ENCODE data around the gene CYFIP1. TPM values are rescaled to one million over a fixed set of nuclear protein-coding genes. Genes with fewer than 3 reads are reported as not detected.

The CYFIP1 gene
- total and polyA plus RNA-seq, 7 donors: 45.0 to 99.6 (median 69.8) TPM

GRCh38 chr15:22861161-22861560 is 119.0 kb downstream of the CYFIP1 start:
- TF ChIP-seq EP300 (IDR thresholded peaks at IDR 0.05) (no peak), POLR2A (IDR thresholded peaks at IDR 0.05) (no peak), POLR2AphosphoS5 (IDR thresholded peaks at IDR 0.05) (no peak)
- TF ChIP-seq, protein P1, sequence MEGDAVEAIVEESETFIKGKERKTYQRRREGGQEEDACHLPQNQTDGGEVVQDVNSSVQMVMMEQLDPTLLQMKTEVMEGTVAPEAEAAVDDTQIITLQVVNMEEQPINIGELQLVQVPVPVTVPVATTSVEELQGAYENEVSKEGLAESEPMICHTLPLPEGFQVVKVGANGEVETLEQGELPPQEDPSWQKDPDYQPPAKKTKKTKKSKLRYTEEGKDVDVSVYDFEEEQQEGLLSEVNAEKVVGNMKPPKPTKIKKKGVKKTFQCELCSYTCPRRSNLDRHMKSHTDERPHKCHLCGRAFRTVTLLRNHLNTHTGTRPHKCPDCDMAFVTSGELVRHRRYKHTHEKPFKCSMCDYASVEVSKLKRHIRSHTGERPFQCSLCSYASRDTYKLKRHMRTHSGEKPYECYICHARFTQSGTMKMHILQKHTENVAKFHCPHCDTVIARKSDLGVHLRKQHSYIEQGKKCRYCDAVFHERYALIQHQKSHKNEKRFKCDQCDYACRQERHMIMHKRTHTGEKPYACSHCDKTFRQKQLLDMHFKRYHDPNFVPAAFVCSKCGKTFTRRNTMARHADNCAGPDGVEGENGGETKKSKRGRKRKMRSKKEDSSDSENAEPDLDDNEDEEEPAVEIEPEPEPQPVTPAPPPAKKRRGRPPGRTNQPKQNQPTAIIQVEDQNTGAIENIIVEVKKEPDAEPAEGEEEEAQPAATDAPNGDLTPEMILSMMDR (IDR thresholded peaks at IDR 0.05): no peak
- no peak for DNase-seq
- Histone ChIP-seq H3K4me1 (no peaks in the 10 kb centered on the region), H3K4me3 (no peak overlapping the region), H3K9me3 (no peaks in the 10 kb centered on the region), H3K36me3 (peaks cover 4 to 78% (median 9%) of the 10 kb centered on the region in 4 donors), H3K27me3 (no peaks in the 10 kb centered on the region), H3K27ac (no peak overlapping the region)
- 75 to 87% methylated on average over 2 of the region's 2 CpGs for WGBS, 2 donors
- intact Hi-C loops (cut with DNase I): no loop called here

DNA sequence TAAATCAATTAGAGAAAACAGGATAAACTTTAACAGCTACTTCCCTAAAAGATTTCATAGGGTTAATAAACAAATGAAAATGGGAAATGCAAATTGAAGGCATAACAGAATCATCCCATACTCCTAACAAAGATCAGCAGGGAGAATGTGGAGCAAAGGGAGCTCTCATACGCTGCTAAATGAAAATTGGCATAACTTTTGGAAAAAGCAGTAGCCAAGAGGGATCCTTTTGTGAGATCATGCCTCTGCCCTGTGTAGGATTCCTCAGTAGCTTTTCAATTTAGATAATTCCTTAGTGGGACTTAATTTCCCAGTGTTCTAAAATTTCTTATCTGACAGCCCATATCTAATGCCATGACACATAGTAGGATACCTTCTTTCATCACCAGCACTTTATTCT is 123.5 kb downstream of the CYFIP1 start:
- no peak for DNase-seq
- H3K27ac ChIP-seq: no peak overlapping the region
- 94 to 99% methylated on average over 1 of the region's 1 CpG for WGBS, 2 donors
- H3K9me3 ChIP-seq: no peaks in the 10 kb centered on the region
- H3K27me3 ChIP-seq: no peaks in the 10 kb centered on the region
- H3K4me3 ChIP-seq: no peak overlapping the region
- no peaks in the 10 kb centered on the region for H3K4me1 ChIP-seq
- H3K36me3 ChIP-seq: peaks cover 5 to 79% (median 24%) of the 10 kb centered on the region in 4 donors
- intact Hi-C loops (cut with DNase I): no loop called here
- TF ChIP-seq, protein P1 (IDR thresholded peaks at IDR 0.05): no peak
- TF ChIP-seq POLR2A (IDR thresholded peaks at IDR 0.05) (no peak), EP300 (IDR thresholded peaks at IDR 0.05) (no peak), POLR2AphosphoS5 (IDR thresholded peaks at IDR 0.05) (no peak)

GRCh38 chr15:22855791-22856190 is 124.4 kb downstream of the CYFIP1 start:
- no peaks in the 10 kb centered on the region for H3K4me1 ChIP-seq
- H3K36me3 ChIP-seq: peaks cover 5 to 71% (median 22%) of the 10 kb centered on the region in 4 donors
- 77 to 83% methylated on average over 4 of the region's 4 CpGs for WGBS, 2 donors

DNA sequence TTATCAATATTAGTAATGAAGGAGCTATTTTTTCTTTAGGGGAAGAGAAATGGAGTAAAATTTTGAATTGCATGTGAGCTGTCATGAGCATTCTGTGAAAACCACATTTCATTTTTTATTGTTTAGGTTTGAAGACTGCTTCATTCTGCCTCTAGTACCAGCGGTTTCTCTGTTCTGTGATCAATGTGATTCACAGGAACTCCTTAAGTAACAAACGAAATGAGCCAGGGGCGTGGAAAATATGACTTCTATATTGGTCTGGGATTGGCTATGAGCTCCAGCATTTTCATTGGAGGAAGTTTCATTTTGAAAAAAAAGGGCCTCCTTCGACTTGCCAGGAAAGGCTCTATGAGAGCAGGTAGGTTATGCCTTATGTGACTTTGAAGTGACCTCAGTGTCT is 128.7 kb downstream of the CYFIP1 start:
- no peaks in the 10 kb centered on the region for H3K27me3 ChIP-seq
- H3K27ac ChIP-seq: no peak overlapping the region
- DNase-seq: no peak
- TF ChIP-seq POLR2AphosphoS5 (IDR thresholded peaks at IDR 0.05) (no peak), POLR2A (IDR thresholded peaks at IDR 0.05) (no peak), EP300 (IDR thresholded peaks at IDR 0.05) (no peak)
- TF ChIP-seq, protein P1 (IDR thresholded peaks at IDR 0.05): no peak
- intact Hi-C loops (cut with DNase I): no loop called here
- no peak overlapping the region for H3K4me3 ChIP-seq
- WGBS, 2 donors: 76 to 88% methylated on average over 4 of the region's 4 CpGs
- H3K9me3 ChIP-seq: no peaks in the 10 kb centered on the region
- H3K36me3 ChIP-seq: peaks cover 5 to 50% (median 19%) of the 10 kb centered on the region in 4 donors
- H3K4me1 ChIP-seq: no peaks in the 10 kb centered on the region

More at GRCh38 chr15:22855791-22856190, 124.4 kb downstream of the CYFIP1 start:
- no peak overlapping the region for H3K4me3 ChIP-seq
- TF ChIP-seq POLR2A (IDR thresholded peaks at IDR 0.05) (no peak), EP300 (IDR thresholded peaks at IDR 0.05) (no peak), POLR2AphosphoS5 (IDR thresholded peaks at IDR 0.05) (no peak)
- TF ChIP-seq, protein P1 (IDR thresholded peaks at IDR 0.05): no peak
- no peak overlapping the region for H3K27ac ChIP-seq
- DNase-seq: no peak
- intact Hi-C loops (cut with DNase I): no loop called here
- no peaks in the 10 kb centered on the region for H3K9me3 ChIP-seq
- no peaks in the 10 kb centered on the region for H3K27me3 ChIP-seq

DNA sequence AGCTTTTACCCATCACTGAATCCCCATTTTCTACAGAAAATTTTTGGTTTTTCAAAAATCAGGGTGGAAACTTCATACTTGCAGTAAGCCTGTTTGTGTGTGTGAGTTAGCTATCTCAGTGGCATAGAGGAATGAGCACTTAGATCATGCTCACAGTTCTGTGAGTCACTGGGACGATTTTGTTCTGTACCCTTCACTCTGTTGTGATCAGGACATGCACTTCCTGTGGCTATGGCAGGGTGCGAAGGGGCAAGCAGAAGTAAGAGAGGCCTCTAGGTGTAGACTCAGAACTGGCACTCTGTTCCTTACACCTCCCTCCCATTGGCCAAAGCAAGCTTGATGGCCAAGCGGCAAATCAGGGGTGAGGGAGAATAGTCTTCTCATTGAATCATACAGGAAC is 130.1 kb downstream of the CYFIP1 start:
- Histone ChIP-seq H3K27me3 (no peaks in the 10 kb centered on the region), H3K4me3 (no peak overlapping the region), H3K36me3 (peaks cover 5 to 37% (median 14%) of the 10 kb centered on the region in 4 donors), H3K9me3 (no peaks in the 10 kb centered on the region), H3K27ac (no peak overlapping the region), H3K4me1 (peaks cover 0 to 5% (median 0%) of the 10 kb centered on the region in 4 donors)
- intact Hi-C loops (cut with DNase I): no loop called here
- TF ChIP-seq, protein P1 (IDR thresholded peaks at IDR 0.05): no peak
- 84 to 90% methylated on average over 3 of the region's 3 CpGs for WGBS, 2 donors
- no peak for DNase-seq

Measured in sigmoid colon (tissue), 7 donors.